Stimulated activated CD4-positive, alpha-beta T cell treated with anti-CD3 and anti-CD28 coated beads, Interleukin-12 subunit alpha, Interleukin-12 subunit beta, amount 100 ng/mL, for 48 hours (primary cell): ENCODE measurements around the gene ZNF548.
"Not testable (repeated sequence)": the region's sequence is repeated elsewhere in the genome, so short reads cannot be mapped to it uniquely, and the experiment has no call there.

ENCODE experiments used
- DNase-seq, 3 donors: peaks; one replicate each; pipeline ENCODE4 v3.0.0-alpha.2; 2020; ENCODE audit warnings: low read depth in 2 of 3, low spot score in 1 of 3

The ZNF548 gene

DNA sequence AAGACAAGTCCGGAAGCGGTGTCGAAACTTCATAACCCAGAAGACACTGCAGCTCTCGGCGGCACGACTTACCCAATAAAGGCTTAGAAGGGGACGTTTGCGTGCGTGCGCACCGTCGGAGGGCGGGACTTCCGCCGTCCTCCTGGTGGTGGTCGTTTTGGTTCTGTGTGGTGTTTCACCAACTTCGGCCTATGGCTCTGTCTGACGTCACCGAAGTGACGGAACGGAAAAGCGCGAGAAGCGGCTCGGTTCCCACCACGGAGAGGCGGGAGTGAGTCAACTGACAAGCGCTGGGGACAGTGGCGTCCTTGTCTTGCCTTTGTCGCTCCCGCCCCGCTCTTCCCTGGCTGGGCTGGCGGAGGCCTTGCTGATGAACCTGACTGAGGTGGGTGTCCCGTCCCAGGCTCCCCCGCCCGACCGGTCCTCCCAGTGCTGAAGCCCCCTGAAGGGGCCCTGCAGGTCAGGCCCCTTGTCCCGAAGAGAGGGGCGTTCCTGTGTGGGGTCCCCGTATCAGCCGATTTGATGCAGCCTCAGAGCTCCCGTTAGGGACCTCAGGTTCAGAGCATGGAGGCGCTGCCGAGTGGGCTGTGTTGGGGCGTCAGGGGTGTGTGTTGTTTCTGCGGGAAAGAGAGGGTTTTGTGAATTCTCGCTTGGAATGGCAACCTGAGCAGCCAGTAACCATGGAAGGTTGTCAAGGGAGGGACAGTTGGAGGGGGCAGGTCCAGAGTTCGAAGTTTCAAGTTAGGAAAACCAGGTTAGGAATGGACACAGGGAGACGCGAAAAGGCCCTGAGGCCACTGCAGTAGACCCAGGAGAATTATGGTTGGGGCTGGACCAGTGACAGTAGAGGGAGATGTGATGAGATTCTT, at the start of gene ZNF548:
Gene ZNF548 (plus strand): TSS at position 125 of the 869 bp plus-strand sequence. CDS start 246 bp downstream, at position 371.
- DNase-seq, result peak; percentile 91 to 95 (median 92)

GRCh38 chr19:57342582-57342981, 47.1 kb upstream of the ZNF548 start:
- no peak for DNase-seq

- no peak for DNase-seq
Observed at GRCh38 chr19:57348136-57348535, 41.5 kb upstream of the ZNF548 start.

DNA sequence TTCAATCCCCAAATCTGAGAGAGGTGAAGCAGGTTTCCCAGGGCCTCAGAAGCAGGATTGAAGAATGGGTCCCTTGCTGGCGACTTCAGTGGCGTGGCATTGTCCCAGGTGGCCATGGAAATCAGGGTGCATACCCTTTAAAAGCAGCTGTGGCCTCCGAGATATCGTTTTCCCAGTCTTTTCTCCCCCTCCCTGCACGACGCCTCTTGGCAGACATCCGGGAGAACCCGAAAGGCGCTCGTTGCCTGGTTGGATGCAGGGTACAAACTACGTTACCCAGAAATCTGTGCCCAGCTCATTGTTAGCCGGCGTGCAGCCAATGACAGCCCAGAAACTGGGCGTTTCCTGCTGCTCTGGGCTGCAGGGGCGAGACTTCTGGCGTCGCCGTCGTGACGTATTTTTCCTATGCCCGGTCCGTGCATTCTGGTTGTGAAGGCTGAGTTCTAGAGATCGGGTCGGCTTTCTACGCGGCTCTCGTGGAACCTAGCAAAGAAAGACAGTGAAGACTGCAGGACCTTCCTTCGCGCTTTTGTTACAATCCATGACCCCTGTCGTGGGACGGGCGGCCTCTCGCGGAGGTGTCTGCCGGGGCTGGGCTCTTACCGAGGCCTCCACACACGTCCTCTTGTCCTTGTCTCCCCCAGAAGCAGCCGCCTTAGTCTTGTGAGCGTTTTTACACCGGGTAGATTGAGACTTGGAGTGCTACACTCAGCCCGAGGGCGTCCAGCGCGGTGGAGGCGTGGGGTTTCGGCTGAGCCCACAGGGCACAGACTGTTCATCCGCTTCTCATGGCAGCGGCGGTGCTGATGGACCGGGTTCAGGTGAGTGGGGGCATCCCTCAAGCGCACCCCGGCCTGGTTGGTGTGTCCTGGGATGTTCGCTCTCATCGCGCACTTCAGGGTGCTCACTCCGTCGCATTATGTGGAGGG, 38.5 kb upstream of the ZNF548 start, which contains the start of gene ZNF304:
Gene ZNF304 (plus strand): TSS at position 395 of the 929 bp plus-strand sequence. CDS start 394 bp downstream, at position 789.
- peak; percentile 68 to 78 (median 77) for DNase-seq

DNA sequence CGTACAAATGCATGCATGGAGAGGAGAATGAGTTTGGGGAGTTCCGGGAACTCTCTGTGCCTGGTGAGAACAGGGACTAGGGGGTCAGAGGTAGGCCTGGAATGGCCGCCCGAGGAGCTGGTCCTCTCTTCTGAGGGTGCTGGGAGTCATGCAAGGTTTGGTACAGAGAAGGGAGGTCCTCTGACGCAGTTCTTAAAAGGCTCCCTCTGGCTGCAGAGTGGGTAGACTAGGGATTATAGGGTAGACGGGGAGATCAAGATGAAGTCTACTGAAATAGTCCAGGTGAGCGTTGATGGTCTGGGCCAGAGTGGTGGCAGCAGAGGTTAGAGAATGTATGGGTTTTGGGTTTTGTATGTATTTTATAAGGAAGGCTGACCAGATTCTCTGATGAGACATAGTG, 37.8 kb upstream of the ZNF548 start:
- DNase-seq, result no peak

DNA sequence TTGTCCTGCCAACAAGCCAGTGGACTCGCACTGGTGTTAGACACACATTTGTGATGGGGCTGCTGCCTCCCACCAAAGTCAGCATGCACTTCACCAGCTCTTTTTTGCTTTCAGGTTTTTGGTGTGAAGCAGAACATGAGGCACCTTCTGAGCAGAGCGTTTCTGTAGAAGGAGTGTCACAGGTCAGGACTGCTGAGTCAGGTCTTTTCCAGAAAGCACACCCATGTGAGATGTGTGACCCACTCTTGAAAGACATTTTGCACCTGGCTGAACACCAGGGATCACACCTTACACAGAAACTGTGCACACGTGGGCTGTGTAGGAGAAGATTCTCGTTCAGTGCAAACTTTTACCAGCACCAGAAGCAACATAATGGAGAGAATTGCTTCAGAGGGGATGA, 33.7 kb upstream of the ZNF548 start:
- DNase-seq, result no peak

GRCh38 chr19:57357406-57357805, 32.2 kb upstream of the ZNF548 start:
- DNase-seq, result no peak

- DNase-seq, result no peak
Observed at GRCh38 chr19:57359300-57359699, 30.4 kb upstream of the ZNF548 start.

DNA sequence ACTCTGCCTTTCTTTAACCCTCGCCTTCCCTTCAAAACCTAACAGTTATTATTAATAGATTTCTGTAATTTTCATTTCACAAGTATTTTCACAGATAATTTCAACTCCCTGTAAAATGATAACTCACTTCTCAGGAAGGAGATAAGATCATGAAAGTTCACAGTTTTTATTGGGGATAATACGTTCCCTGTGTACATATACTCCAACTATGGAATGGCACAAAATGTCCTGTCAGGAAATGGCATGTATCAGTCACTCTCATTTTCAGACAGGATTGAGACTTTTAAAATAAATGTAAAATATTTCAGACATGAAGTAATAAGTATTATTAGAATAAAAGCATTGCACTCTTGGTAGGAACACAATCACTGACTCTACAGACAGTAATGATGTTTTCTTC, 27.2 kb upstream of the ZNF548 start:
- no peak for DNase-seq

GRCh38 chr19:57362997-57363687, 26.5 kb upstream of the ZNF548 start, which contains the start of the genes TRAPPC2B and ZNF547:
Gene TRAPPC2B (plus strand): TSS chr19:57363551. CDS start chr19:57364834, 1,283 bp downstream.
Gene ZNF547 (plus strand): TSS chr19:57363551. CDS start chr19:57368556, 5,005 bp downstream.
- DNase-seq, result peak; percentile 95 to 96 (median 96)

- no peak for DNase-seq
Observed at GRCh38 chr19:57363688-57364181, 25.9 kb upstream of the ZNF548 start.

DNA sequence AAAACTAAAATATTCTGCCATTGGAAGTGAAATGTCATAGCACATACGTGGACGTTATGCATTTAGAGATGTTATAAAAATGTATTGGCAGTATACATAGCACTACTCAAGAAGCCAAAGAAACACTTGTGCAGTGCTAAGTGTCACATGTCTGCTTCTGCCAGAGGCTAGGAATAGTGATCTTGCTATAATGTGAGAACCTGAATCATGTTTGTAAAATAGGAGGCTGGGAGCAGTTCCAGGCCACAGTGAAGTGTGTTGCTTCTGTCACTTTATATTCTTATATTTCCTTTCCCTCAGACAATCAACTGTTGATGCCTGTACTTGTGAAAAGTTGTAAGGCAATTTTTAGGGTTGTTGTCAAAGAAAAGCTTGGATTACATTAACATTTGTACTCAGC, 22.9 kb upstream of the ZNF548 start:
- no peak for DNase-seq

DNA sequence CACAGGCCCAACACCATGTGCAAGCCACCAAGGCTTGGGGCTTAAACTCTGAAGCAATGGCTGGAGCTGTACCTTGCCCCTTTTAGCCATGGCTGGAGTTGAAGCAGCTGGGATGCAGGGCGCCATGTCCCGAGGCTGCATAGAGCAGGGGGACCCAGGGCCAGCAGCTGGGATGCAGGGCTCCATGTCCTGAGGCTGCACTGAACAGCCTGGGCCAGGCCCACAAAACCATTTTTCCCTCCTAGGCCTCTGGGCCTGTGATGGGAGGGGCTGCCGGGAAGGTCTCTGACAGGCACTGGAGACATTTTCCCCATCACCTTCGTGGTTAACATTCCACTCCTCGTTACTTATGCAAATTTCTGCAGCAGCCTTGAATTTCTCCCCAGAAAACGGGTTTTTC, 15.5 kb upstream of the ZNF548 start:
- no peak for DNase-seq

GRCh38 chr19:57374647-57375046, 15.0 kb upstream of the ZNF548 start:
- DNase-seq, result not testable (repeated sequence)

GRCh38 chr19:57376151-57376550, 13.5 kb upstream of the ZNF548 start:
- DNase-seq, result no peak

DNA sequence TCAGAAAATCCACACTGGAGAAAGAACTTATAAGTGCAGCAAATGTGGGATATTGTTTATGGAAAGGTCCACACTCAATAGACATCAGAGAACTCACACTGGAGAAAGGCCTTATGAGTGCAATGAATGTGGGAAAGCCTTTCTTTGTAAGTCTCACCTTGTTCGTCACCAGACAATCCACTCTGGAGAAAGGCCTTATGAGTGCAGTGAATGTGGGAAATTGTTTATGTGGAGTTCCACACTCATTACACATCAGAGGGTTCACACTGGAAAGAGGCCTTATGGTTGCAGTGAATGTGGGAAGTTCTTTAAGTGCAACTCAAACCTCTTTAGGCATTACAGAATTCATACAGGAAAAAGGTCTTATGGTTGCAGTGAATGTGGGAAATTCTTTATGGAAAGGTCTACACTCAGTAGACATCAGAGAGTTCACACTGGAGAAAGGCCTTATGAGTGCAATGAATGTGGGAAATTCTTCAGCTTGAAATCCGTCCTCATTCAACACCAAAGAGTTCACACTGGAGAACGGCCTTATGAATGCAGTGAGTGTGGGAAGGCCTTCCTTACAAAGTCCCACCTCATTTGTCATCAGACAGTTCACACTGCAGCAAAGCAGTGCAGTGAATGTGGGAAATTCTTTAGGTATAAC, 12.0 kb upstream of the ZNF548 start:
- DNase-seq, result no peak

DNA sequence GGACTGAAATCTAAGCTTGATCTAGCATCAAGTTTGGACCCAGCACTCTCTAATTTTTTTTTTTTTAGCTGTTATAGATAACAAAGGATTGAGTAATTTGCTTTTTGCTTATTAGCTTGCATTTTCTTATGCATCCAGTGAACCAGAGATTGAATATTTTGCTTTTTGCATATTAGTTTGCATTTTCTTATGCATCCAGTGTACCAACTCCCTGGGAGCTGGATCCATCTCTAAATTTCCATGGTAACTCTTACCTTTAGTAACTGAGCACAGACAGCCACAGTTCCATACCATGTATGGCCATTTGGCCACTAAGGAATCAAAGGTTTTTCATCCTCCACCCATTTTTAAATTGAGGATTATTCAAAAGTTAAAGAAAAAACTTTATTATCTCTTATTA, 8.7 kb upstream of the ZNF548 start:
- no peak for DNase-seq

GRCh38 chr19:57382806-57383488, 6.7 kb upstream of the ZNF548 start:
- no peak for DNase-seq

- no peak for DNase-seq
Observed at GRCh38 chr19:57389194-57389729, 392 bp upstream of the ZNF548 start.
